Measurements from ENCODE around the gene DHRS13. TPM values are rescaled to one million over a fixed set of nuclear protein-coding genes. Genes with fewer than 3 reads are reported as not detected.

The DHRS13 gene
- total RNA-seq, 1 donor from 2014 or later = 3.1 TPM

DNA sequence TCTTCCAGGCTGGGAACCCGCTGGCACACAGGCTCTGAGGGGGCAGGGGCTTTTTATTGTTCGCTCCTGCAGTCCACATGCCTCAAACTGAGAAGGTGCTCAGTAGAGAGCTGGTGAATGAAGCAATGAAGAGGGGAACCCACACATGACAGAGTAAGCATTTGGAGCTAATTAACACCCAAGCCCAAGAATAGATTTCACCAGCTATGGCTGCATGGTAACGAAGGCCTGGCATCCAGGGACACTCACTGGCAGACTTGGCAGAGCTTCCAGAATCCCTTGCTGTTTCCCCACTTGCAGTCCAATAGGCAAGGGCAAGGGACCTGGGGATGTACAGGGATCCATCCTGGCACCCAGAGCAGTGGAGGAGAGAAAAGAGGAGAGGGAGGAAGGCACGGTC lies 17.5 kb downstream of the DHRS13 start:
- intact Hi-C loops (cut with micrococcal nuclease) = no loop called here
- Histone ChIP-seq H3K9me3 (replicated peaks) (no peaks in the 10 kb centered on the region), H3K27me3 (ENCODE audit: low read depth) (no peaks in the 10 kb centered on the region), H3K4me3 (no peak overlapping the region), H3K4me1 (peaks cover 24% of the 10 kb centered on the region), H3K27ac (replicated peaks) (no peak overlapping the region), H3K36me3 (peaks cover 52% of the 10 kb centered on the region)
- DNase-seq = no peak
- TF ChIP-seq, protein P1, sequence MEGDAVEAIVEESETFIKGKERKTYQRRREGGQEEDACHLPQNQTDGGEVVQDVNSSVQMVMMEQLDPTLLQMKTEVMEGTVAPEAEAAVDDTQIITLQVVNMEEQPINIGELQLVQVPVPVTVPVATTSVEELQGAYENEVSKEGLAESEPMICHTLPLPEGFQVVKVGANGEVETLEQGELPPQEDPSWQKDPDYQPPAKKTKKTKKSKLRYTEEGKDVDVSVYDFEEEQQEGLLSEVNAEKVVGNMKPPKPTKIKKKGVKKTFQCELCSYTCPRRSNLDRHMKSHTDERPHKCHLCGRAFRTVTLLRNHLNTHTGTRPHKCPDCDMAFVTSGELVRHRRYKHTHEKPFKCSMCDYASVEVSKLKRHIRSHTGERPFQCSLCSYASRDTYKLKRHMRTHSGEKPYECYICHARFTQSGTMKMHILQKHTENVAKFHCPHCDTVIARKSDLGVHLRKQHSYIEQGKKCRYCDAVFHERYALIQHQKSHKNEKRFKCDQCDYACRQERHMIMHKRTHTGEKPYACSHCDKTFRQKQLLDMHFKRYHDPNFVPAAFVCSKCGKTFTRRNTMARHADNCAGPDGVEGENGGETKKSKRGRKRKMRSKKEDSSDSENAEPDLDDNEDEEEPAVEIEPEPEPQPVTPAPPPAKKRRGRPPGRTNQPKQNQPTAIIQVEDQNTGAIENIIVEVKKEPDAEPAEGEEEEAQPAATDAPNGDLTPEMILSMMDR (IDR thresholded peaks at IDR 0.05; ENCODE audit: borderline replicate concordance) = no peak

DNA sequence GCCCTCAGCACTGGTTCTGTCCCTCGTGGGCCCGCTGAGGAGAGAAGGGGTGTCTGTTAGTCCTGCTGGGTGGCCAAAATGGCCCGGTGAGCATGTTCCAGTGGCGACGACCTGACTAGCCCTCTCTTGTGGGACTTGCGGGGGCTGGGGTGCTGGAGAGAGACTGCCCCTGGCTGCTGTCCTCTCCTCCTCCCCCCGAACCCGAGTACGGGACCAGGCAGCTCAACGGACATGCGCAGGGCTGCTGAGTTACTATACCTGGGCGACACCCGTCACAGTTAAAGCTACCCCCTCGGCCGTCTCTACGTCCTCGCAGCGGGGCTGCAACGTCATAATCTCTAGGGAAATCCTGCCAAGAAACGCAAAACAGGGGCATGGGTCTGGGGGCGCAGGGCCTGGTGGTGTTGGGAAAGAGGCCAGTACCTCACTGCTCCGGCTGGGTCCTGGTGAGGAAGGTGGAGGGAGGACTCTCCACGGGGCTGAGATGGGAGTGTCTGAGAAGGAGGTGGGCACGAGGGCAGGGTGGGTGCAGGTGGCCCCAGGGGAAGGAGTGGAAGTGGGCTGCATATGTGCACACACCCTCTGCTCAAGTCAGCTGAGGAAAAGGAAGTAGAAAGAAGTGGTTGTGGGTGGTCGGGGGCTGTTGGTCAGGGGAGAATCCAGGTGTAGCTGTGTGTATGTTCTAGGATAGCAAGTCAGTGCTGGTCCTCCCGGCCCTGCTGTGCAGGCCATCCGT lies 18.7 kb downstream of the DHRS13 start:
- intact Hi-C loops (cut with micrococcal nuclease) = no loop called here
- no peaks in the 10 kb centered on the region for H3K9me3 ChIP-seq (replicated peaks)
- peaks cover 64% of the 10 kb centered on the region for H3K36me3 ChIP-seq
- H3K4me1 ChIP-seq = peaks cover 19% of the 10 kb centered on the region
- TF ChIP-seq, protein P1 (IDR thresholded peaks at IDR 0.05; ENCODE audit: borderline replicate concordance) = no peak
- no peak for DNase-seq
- H3K4me3 ChIP-seq = no peak overlapping the region
- no peaks in the 10 kb centered on the region for H3K27me3 ChIP-seq (ENCODE audit: low read depth)
- H3K27ac ChIP-seq (replicated peaks) = no peak overlapping the region

DNA sequence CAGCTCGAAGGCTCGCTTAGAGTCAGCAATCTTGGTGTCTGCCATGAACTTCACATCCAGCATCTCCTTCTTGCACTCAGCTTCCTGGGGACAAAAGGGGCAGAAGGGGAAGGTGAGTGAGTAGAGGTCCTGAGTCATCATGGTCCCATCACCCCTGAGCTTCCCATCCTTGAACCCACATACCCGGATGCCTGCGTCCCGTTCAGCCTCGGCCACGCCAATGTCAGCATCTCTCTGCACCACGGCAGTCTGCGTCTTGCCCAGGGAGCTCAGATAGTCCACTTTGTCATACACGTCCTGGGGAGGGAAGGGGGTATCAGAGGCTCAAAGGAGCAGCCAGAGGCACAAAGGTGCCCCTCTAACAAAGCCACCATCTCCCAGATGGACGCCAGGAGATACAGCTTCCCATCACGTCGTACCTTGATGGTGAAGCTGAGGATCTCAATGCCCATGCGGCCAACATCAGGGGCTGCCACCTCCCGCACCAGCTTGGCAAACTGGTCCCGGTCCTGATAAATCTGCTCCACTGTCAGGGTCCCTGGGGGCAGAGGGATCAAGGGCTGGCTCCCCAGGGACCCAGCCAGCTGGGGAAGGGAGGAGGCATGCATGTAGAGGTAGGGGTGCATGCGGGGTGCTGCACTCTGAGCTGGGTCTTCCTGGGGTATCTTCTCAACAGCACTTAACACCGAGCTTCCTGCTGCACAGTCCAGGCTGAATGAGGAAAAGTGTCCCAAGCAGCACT lies 20.6 kb downstream of the DHRS13 start:
- Histone ChIP-seq H3K9me3 (replicated peaks) (no peaks in the 10 kb centered on the region), H3K27me3 (ENCODE audit: low read depth) (no peaks in the 10 kb centered on the region), H3K36me3 (peaks cover 70% of the 10 kb centered on the region), H3K4me3 (no peak overlapping the region), H3K27ac (replicated peaks) (no peak overlapping the region), H3K4me1 (peaks cover 19% of the 10 kb centered on the region)
- intact Hi-C loops (cut with micrococcal nuclease) = no loop called here
- DNase-seq = no peak
- TF ChIP-seq, protein P1 (IDR thresholded peaks at IDR 0.05; ENCODE audit: borderline replicate concordance) = no peak

DNA sequence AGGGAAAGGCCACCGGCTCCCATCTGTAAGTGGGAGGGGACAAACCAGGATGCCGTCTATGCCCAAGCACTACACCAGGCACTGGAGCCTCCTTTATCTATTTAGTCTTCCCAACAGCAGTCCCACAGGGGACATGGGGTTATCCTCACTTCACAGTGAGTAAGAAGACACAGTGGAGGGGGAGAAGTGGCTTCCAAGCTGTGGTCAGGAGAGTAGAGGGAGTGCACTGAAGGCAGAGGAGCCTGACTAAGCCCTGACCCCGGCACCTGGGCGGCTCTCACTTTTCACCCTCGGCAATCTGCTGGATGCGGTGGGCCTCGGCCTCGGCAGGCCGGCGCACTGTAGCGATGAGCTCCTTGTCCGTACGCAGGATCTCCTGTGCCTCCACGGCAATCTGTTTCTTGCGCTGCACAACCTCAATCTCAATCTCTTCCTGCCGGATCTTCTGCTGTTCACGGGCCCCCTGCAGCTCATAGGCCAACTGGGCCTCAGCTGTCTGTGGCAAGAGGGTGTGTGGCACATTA lies 21.3 kb downstream of the DHRS13 start:
- TF ChIP-seq, protein P1 (IDR thresholded peaks at IDR 0.05; ENCODE audit: borderline replicate concordance) = no peak
- no peaks in the 10 kb centered on the region for H3K27me3 ChIP-seq (ENCODE audit: low read depth)
- no peak overlapping the region for H3K4me3 ChIP-seq
- intact Hi-C loops (cut with micrococcal nuclease) = no loop called here
- no peak overlapping the region for H3K27ac ChIP-seq (replicated peaks)
- peaks cover 70% of the 10 kb centered on the region for H3K36me3 ChIP-seq
- no peak for DNase-seq
- no peaks in the 10 kb centered on the region for H3K9me3 ChIP-seq (replicated peaks)
- H3K4me1 ChIP-seq = peaks cover 19% of the 10 kb centered on the region

DNA sequence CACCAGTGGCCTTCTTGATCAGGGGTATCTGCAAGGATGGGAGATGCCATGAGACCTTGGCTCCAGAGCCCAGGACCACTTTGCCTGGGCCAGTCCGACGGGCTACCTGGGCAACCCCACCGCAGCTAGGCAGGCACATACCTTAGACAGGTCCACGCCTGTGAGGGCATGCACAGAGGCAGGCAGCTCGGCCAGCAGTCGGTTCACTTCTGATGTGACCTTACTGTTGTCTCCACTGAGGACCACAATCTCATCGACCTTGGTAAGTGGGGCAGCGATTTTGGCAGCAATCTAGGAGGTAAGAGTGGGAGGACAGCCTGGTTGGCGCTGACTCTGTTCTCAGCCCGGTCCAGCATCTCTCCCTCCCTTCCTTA lies 22.3 kb downstream of the DHRS13 start:
- no peaks in the 10 kb centered on the region for H3K9me3 ChIP-seq (replicated peaks)
- TF ChIP-seq, protein P1 (IDR thresholded peaks at IDR 0.05; ENCODE audit: borderline replicate concordance) = no peak
- DNase-seq = no peak
- H3K4me1 ChIP-seq = peaks cover 18% of the 10 kb centered on the region
- no peak overlapping the region for H3K27ac ChIP-seq (replicated peaks)
- H3K4me3 ChIP-seq = no peak overlapping the region
- H3K36me3 ChIP-seq = peaks cover 68% of the 10 kb centered on the region
- intact Hi-C loops (cut with micrococcal nuclease) = no loop called here
- H3K27me3 ChIP-seq (ENCODE audit: low read depth) = no peaks in the 10 kb centered on the region

All from left ventricle myocardium inferior (tissue), 1 donor.